HG03025 (cell line): ENCODE results near the gene SEC63.
"Not testable (repeated sequence)": the region's sequence is repeated elsewhere in the genome, so short reads cannot be mapped to it uniquely, and the experiment has no call there.

Source experiments
- ATAC-seq: cut with Tn5 transposase; IDR thresholded peaks from one replicate; pipeline ENCODE4 v1.9.1; 2021; ENCODE audit warnings: mild to moderate bottlenecking, moderate library complexity; ENCODE audit not compliant: unreplicated experiment, low FRiP score

Gene SEC63

GRCh38 chr6:107867302-107867615 is 90.7 kb downstream of the SEC63 start:
- ATAC-seq: no peak

- ATAC-seq: no peak
Measured at GRCh38 chr6:107866606-107867301, 91.3 kb downstream of the SEC63 start.

GRCh38 chr6:107864226-107865127 is 93.5 kb downstream of the SEC63 start:
- no peak for ATAC-seq

GRCh38 chr6:107862383-107862782 is 95.6 kb downstream of the SEC63 start:
- ATAC-seq: no peak

- ATAC-seq: not testable (repeated sequence)
Measured at GRCh38 chr6:107860963-107861362, 97.0 kb downstream of the SEC63 start.

- ATAC-seq: not testable (repeated sequence)
Measured at GRCh38 chr6:107860144-107860543, 97.9 kb downstream of the SEC63 start.

GRCh38 chr6:107853230-107853629 is 104.8 kb downstream of the SEC63 start:
- ATAC-seq: no peak

- no peak for ATAC-seq
Measured at GRCh38 chr6:107849325-107849724, 108.7 kb downstream of the SEC63 start.

- ATAC-seq: no peak
Measured at GRCh38 chr6:107847844-107848802, 109.9 kb downstream of the SEC63 start.

GRCh38 chr6:107846262-107846795 is 111.7 kb downstream of the SEC63 start:
- no peak for ATAC-seq

- ATAC-seq: no peak
Measured at GRCh38 chr6:107845777-107846176, 112.2 kb downstream of the SEC63 start.

- no peak for ATAC-seq
Measured at GRCh38 chr6:107843400-107843799, 114.6 kb downstream of the SEC63 start.

- ATAC-seq: no peak
Measured at GRCh38 chr6:107841275-107841670, 116.7 kb downstream of the SEC63 start.

GRCh38 chr6:107840636-107841274 is 117.3 kb downstream of the SEC63 start:
- no peak for ATAC-seq

- no peak for ATAC-seq
Measured at GRCh38 chr6:107833136-107833535, 124.9 kb downstream of the SEC63 start.

- ATAC-seq: no peak
Measured at GRCh38 chr6:107832151-107833056, 125.6 kb downstream of the SEC63 start.

GRCh38 chr6:107830060-107830459 is 127.9 kb downstream of the SEC63 start:
- no peak for ATAC-seq

GRCh38 chr6:107827541-107827940 is 130.5 kb downstream of the SEC63 start:
- ATAC-seq: no peak

- no peak for ATAC-seq
Measured at GRCh38 chr6:107823047-107823557, 134.9 kb downstream of the SEC63 start.
